B cell (primary cell): ENCODE data around the gene TUBG1. TPM values are rescaled to one million over a fixed set of nuclear protein-coding genes. Genes with fewer than 3 reads are reported as not detected.
"Not testable (repeated sequence)": the region's sequence is repeated elsewhere in the genome, so short reads cannot be mapped to it uniquely, and the experiment has no call there.

ENCODE experiments used
- ATAC-seq: fragments of 200-7000 bp; cut with Tn5 transposase; one replicate; pipeline ENCODE4 v1.10.0; 2021; ENCODE audit warnings: low read depth, mild to moderate bottlenecking, moderate number of reproducible peaks, moderate library complexity
- CTCF ChIA-PET: fragments of 350-600 bp; sonication (Branson Sonifier 250); formaldehyde crosslinking; loops from one replicate; lab custom pipeline; 2021; ENCODE audit warnings: antibody characterized with exemption, inconsistent platforms; lab: Charles Lee
- POLR2A ChIA-PET: fragments of 350-600 bp; sonication (Branson Sonifier 250); formaldehyde crosslinking; loops from one replicate; lab custom pipeline; 2021; ENCODE audit warnings: antibody characterized with exemption; lab: Charles Lee
- DNase-seq: peaks from one replicate; pipeline ENCODE4 v3.0.0; 2013
- H2AFZ ChIP-seq: 2 replicates; pipeline ENCODE4 v1.6.1; 2012; ENCODE audit warnings: mild to moderate bottlenecking, low read depth, low read length; ENCODE audit not compliant: insufficient read depth, poor library complexity, severe bottlenecking
- H3K27ac ChIP-seq, 2 donors: 1 replicate in 1 of 2; 2 replicates in 1 of 2; pipeline ENCODE4 v1.5.1; 2012 to 2013; ENCODE audit warnings: low read length in 2 of 2, mild to moderate bottlenecking in 2 of 2, moderate library complexity in 1 of 2
- H3K27me3 ChIP-seq, 4 experiments: fragments of 200-600 bp in 1 of 4; sonication (generic) in 1 of 4; replicated peaks in 1 of 4; 1 replicate in 2 of 4; 2 replicates in 2 of 4; pipeline versions ENCODE4 v1.6.1 to v1.7.0; 2013 to 2016; ENCODE audit warnings: low read length in 3 of 4, mild to moderate bottlenecking in 2 of 4, mixed read lengths in 1 of 4, moderate library complexity in 1 of 4; ENCODE audit not compliant: insufficient read depth in 4 of 4, control insufficient read depth in 3 of 4; ENCODE audit errors: control extremely low read depth in 1 of 4
- H3K36me3 ChIP-seq, 2 experiments: replicated peaks in 1 of 2; 1 replicate in 1 of 2; 2 replicates in 1 of 2; pipeline versions ENCODE4 v1.6.1 to v1.7.1; 2013; ENCODE audit warnings: low read length in 1 of 2; ENCODE audit not compliant: insufficient read depth in 2 of 2, control insufficient read depth in 1 of 2; ENCODE audit errors: control extremely low read depth in 1 of 2, extremely low read depth in 1 of 2
- H3K4me1 ChIP-seq, 2 donors: fragments of 200-600 bp in 1 of 2; sonication (generic) in 1 of 2; 1 replicate in 1 of 2; 2 replicates in 1 of 2; pipeline versions ENCODE4 v1.5.1 to v1.6.1; 2013 to 2017; ENCODE audit warnings: low read length in 2 of 2; ENCODE audit not compliant: control insufficient read depth in 2 of 2, insufficient read depth in 2 of 2
- H3K4me2 ChIP-seq: replicated peaks from 2 replicates; pipeline ENCODE3; 2012; ENCODE audit warnings: mild to moderate bottlenecking, low read depth, low read length; ENCODE audit not compliant: poor library complexity, severe bottlenecking
- H3K4me3 ChIP-seq, 5 experiments: fragments of 200-600 bp in 1 of 5; sonication (generic) in 1 of 5; 1 replicate in 3 of 5; 2 replicates in 2 of 5; pipeline versions ENCODE4 v1.5.1 to v1.7.0; 2011 to 2016; ENCODE audit warnings: low read length in 4 of 5, mild to moderate bottlenecking in 4 of 5, low read depth in 2 of 5, control low read depth in 1 of 5, moderate library complexity in 1 of 5; ENCODE audit not compliant: insufficient read depth in 1 of 5; ENCODE audit errors: control extremely low read depth in 1 of 5, extremely low read depth in 1 of 5
- H3K79me2 ChIP-seq: fragments of 200-600 bp; sonication (generic); one replicate; pipeline ENCODE4 v1.6.0; 2016; ENCODE audit warnings: low read length; ENCODE audit not compliant: control insufficient read depth, insufficient read depth
- H3K9ac ChIP-seq: fragments of 200-600 bp; sonication (generic); 2 replicates; pipeline ENCODE4 v1.6.1; 2017; ENCODE audit warnings: mild to moderate bottlenecking, low read length, moderate library complexity
- H3K9me3 ChIP-seq, 3 donors: one replicate each; pipeline versions ENCODE4 v1.6.1 to v1.7.1; 2013; ENCODE audit warnings: low read length in 2 of 3; ENCODE audit not compliant: control insufficient read depth in 2 of 3, insufficient read depth in 1 of 3; ENCODE audit errors: control extremely low read depth in 1 of 3
- H4K20me1 ChIP-seq: 2 replicates; pipeline ENCODE4 v1.6.0; 2012; ENCODE audit warnings: mild to moderate bottlenecking, low read length; ENCODE audit not compliant: insufficient read depth, control insufficient read depth, poor library complexity, severe bottlenecking
- H3K27ac Mint-ChIP-seq: one replicate; pipeline ENCODE4 v1.8.0; 2021; ENCODE audit warnings: mixed read lengths
- H3K27me3 Mint-ChIP-seq: one replicate; pipeline ENCODE4 v1.8.0; 2021; ENCODE audit warnings: mixed read lengths
- H3K4me1 Mint-ChIP-seq: one replicate; pipeline ENCODE4 v1.8.0; 2021; ENCODE audit warnings: mixed read lengths
- H3K4me3 Mint-ChIP-seq: one replicate; pipeline ENCODE4 v1.8.0; 2021; ENCODE audit warnings: mixed read lengths
- H3K9me3 Mint-ChIP-seq: one replicate; pipeline ENCODE4 v1.8.0; 2022; ENCODE audit warnings: mixed read lengths; ENCODE audit not compliant: insufficient read depth
- EZH2 ChIP-seq: IDR thresholded peaks from 2 replicates; pipeline ENCODE4 v1.6.1; 2012; ENCODE audit warnings: borderline replicate concordance, low read depth, mild to moderate bottlenecking, moderate library complexity, low read length; ENCODE audit not compliant: insufficient read depth, poor library complexity, severe bottlenecking
- WGBS: methylation state at CpG from one replicate; pipeline ENCODE4 v1.1.5; 2013; ENCODE audit warnings: missing lambda C conversion rate; ENCODE audit not compliant: insufficient coverage; 5-methylcytosine and 5-hydroxymethylcytosine counted together
- intact Hi-C: fragments of 100-400 bp; cut with micrococcal nuclease; formaldehyde crosslinking; loops from one replicate; pipeline ENCODE4 v1.10.0; 2022
- polyA plus RNA-seq: library from polyadenylated mRNA; depleted of rRNA; stranded (reverse); fragments of >200 nt; gene quantifications from 2 replicates; pipeline ENCODE4 v1.2.3, GENCODE V29; 2012
- total RNA-seq, 2 donors: library from RNA; stranded (reverse); fragments of 120-200 nt in 1 of 2; gene quantifications; 1 replicate in 1 of 2; 2 replicates in 1 of 2; pipeline versions ENCODE4 v1.2.3 to v1.2.4, GENCODE V29; 2013 to 2022
- TF ChIP-seq, protein P1 (sequence below): fragments of 200-600 bp; IDR thresholded peaks from one replicate; pipeline ENCODE4 v1.8.0; 2022; ENCODE audit warnings: antibody characterized with exemption, mild to moderate bottlenecking

TUBG1 gene
- total and polyA plus RNA-seq, 2 donors (not counting 1 experiment from before 2014, with no cell fraction given): 17.2 to 19.5 TPM

DNA sequence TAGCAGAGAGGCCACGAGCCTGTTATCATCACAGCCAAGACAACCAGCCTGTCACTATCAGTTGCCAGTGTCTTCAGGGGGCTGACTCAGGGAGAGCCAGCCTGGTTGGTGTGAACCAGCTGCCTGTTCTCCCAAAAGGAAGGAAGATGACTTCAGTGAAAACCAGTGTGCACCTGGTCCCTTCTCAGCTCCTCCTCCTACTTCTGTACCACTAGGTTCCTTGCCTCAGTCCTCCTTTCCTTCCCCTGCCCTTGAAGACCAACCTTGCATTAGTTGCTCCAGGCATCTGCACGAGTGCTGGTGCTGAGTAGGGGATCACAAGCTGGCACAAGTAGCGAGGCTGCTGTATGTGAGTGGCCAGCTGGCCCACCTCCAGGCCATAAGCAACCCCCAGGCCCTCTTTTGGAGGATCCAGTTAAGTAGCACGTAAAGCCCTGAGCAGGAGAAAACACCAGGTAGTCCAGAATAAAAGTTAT, 8.5 kb downstream of the TUBG1 start:
- no peak overlapping the region for H3K27ac ChIP-seq
- H3K4me1 Mint-ChIP-seq: peaks cover 21% of the 10 kb centered on the region
- H2AFZ ChIP-seq: peak overlapping the region; percentile 67
- no peak overlapping the region for H3K9ac ChIP-seq
- CTCF ChIA-PET: interaction anchor here (1.2 to 1.9 kb wide), 6 partner anchors 40 to 204 kb away, joined by 3 to 7 read pairs (median 5); partner anchors contain the start of gene PLEKHH3
- no peaks in the 10 kb centered on the region for H3K79me2 ChIP-seq
- H3K4me3 ChIP-seq: no peak overlapping the region
- 71% methylated on average over 4 of the region's 4 CpGs for WGBS
- peaks cover 0 to 22% of the 10 kb centered on the region in 2 experiments for H3K36me3 ChIP-seq
- H3K4me2 ChIP-seq: peak overlapping the region; percentile 59
- no peak overlapping the region for H3K4me3 Mint-ChIP-seq
- DNase-seq (no peak), ATAC-seq (no peak)
- H3K4me1 ChIP-seq: peaks cover 10 to 18% of the 10 kb centered on the region in 2 donors
- H3K9me3 ChIP-seq: no peaks in the 10 kb centered on the region
- TF ChIP-seq EZH2: no peak
- TF ChIP-seq, protein P1, sequence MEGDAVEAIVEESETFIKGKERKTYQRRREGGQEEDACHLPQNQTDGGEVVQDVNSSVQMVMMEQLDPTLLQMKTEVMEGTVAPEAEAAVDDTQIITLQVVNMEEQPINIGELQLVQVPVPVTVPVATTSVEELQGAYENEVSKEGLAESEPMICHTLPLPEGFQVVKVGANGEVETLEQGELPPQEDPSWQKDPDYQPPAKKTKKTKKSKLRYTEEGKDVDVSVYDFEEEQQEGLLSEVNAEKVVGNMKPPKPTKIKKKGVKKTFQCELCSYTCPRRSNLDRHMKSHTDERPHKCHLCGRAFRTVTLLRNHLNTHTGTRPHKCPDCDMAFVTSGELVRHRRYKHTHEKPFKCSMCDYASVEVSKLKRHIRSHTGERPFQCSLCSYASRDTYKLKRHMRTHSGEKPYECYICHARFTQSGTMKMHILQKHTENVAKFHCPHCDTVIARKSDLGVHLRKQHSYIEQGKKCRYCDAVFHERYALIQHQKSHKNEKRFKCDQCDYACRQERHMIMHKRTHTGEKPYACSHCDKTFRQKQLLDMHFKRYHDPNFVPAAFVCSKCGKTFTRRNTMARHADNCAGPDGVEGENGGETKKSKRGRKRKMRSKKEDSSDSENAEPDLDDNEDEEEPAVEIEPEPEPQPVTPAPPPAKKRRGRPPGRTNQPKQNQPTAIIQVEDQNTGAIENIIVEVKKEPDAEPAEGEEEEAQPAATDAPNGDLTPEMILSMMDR: no peak
- POLR2A ChIA-PET: interaction anchor here (0.6 kb wide), 1 partner anchor 183 kb away, joined by 3 read pairs; no protein-coding TSS in a partner anchor
- H3K27me3 ChIP-seq: no peaks in the 10 kb centered on the region
- H3K27me3 Mint-ChIP-seq: no peaks in the 10 kb centered on the region
- intact Hi-C loops: no loop called here
- H3K9me3 Mint-ChIP-seq: no peaks in the 10 kb centered on the region
- H4K20me1 ChIP-seq: no peaks in the 10 kb centered on the region
- peak overlapping the region; percentile 50 for H3K27ac Mint-ChIP-seq

DNA sequence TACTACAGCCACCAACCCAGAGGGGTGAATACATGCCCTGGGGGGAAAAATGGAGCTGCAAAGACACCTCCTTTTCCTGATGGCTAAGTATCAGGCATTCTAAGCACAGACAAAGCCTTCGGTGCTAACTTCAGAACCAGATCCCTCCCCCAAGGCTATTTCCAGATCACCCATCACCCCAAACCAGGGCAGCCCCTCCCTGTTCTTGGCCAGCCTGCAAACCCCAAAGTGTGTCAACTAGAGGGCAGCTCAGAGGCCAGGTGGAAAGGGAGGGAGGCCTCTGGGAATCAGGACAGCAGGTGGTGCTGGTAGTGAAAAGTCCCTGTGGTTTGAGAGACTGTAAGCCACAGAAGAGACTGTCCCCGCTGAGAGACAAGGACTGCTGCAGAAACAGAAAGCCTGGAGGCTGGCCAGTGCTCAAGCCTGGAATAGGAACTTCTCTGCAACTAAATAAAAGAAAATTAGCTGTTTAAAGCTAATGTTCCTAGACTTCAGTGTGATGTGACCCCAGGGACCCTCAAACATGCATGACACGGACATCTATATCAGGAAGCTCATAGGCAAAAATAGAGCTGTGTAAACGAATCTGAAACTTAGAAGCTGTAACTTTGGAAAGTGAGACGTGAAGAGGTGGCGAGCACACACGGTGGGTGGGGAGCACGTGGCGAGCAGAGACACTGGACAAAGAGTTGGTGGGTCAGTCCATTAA, 9.1 kb downstream of the TUBG1 start:
- CTCF ChIA-PET: interaction anchor here (0.6 to 1.9 kb wide), 8 partner anchors 12 to 203 kb away, joined by 3 to 7 read pairs (median 4); partner anchors contain the start of gene PLEKHH3
- Histone ChIP-seq H3K36me3 (peaks cover 0 to 21% of the 10 kb centered on the region in 2 experiments), H4K20me1 (no peaks in the 10 kb centered on the region), H3K4me3 (peak overlapping the region in 3 of 5 experiments; percentile 3 to 43 (median 25)), H3K4me2 (peak overlapping the region; percentile 59), H3K9ac (peak overlapping the region; percentile 47), H3K27ac (no peak overlapping the region), H2AFZ (peak overlapping the region; percentile 67), H3K79me2 (no peaks in the 10 kb centered on the region), H3K4me1 (peaks cover 10 to 18% of the 10 kb centered on the region in 2 donors), H3K27me3 (no peaks in the 10 kb centered on the region), H3K9me3 (no peaks in the 10 kb centered on the region)
- peak overlapping the region; percentile 60 for H3K4me3 Mint-ChIP-seq
- H3K27ac Mint-ChIP-seq: no peak overlapping the region
- POLR2A ChIA-PET: no interaction called here
- intact Hi-C loops: no loop called here
- peak; percentile 49 for ATAC-seq
- no peaks in the 10 kb centered on the region for H3K9me3 Mint-ChIP-seq
- DNase-seq: peak; percentile 51
- TF ChIP-seq, protein P1: no peak
- TF ChIP-seq EZH2: no peak
- no peaks in the 10 kb centered on the region for H3K27me3 Mint-ChIP-seq
- peaks cover 21% of the 10 kb centered on the region for H3K4me1 Mint-ChIP-seq
- WGBS: 16% methylated on average over 7 of the region's 9 CpGs

DNA sequence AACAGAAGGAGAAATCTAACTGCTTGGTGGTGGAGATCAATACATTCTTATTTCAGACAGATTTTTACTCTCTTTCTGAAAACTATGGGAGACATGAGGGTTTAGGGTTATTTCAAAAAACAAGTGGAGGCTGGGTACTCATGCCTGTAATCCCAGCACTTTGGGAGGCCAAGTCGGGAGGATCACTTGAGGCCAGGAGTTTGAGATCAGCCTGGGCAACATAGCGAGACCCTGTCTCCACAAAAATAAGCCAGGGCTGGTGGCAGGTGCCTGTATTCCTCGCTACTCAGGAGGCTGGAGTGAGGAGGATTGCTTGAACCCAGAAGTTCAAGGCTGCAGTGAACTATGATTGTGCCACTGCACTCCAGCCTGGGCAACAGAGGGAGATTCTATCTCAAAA, 12.5 kb downstream of the TUBG1 start:
- H3K27ac Mint-ChIP-seq, ATAC-seq, H3K27me3 Mint-ChIP-seq, DNase-seq, H3K9me3 ChIP-seq, H3K9ac ChIP-seq, H3K9me3 Mint-ChIP-seq, H3K4me2 ChIP-seq, H3K27ac ChIP-seq, H3K4me3 ChIP-seq, H3K27me3 ChIP-seq, H3K79me2 ChIP-seq, H4K20me1 ChIP-seq, POLR2A ChIA-PET, intact Hi-C loops, CTCF ChIA-PET, H3K4me3 Mint-ChIP-seq, H2AFZ ChIP-seq, H3K36me3 ChIP-seq: not testable (repeated sequence)
- WGBS: 95% methylated on average over 2 of the region's 3 CpGs
- peaks cover 10 to 18% of the 10 kb centered on the region in 2 donors for H3K4me1 ChIP-seq
- H3K4me1 Mint-ChIP-seq: peaks cover 21% of the 10 kb centered on the region
